ENCODE measurements around the gene GAGE10. TPM values are rescaled to one million over a fixed set of nuclear protein-coding genes. Genes with fewer than 3 reads are reported as not detected.

The GAGE10 gene
- total RNA-seq, 2 donors from 2014 or later = not detected

- H3K4me1 ChIP-seq (ENCODE audit: control insufficient read depth, insufficient read depth, low read length) = no peaks in the 10 kb centered on the region
- TF ChIP-seq CTCF (conservative IDR thresholded peaks at IDR 0.05) = no peak
- H3K36me3 ChIP-seq (ENCODE audit: control insufficient read depth, insufficient read depth, low read length) = no peaks in the 10 kb centered on the region
- peaks cover 2% of the 10 kb centered on the region for H3K4me1 Mint-ChIP-seq
- H3K27ac Mint-ChIP-seq = peak overlapping the region; percentile 57
- H3K27me3 Mint-ChIP-seq (ENCODE audit: insufficient read depth) = no peaks in the 10 kb centered on the region
- WGBS, 2 experiments (ENCODE audit: insufficient coverage in 1 of 2, insufficient read length in 1 of 2) = 90% methylated on average over 15 of the region's 15 CpGs; no CpG with 5 or more reads in 1 of the 2 experiments
- no peaks in the 10 kb centered on the region for H3K9me3 ChIP-seq (ENCODE audit: control insufficient read depth, low read length)
- DNase-seq = no peak
- no peak overlapping the region for H3K27ac ChIP-seq (ENCODE audit: low read depth, low read length)
- H3K4me3 Mint-ChIP-seq = peak overlapping the region; percentile 12
- no peak overlapping the region for H3K9ac ChIP-seq (ENCODE audit: extremely low read depth, low read length, poor library complexity, severe bottlenecking)
- no peaks in the 10 kb centered on the region for H3K36me3 Mint-ChIP-seq (ENCODE audit: low read depth)
- peaks cover 50% of the 10 kb centered on the region for H3K9me3 Mint-ChIP-seq
- no peak overlapping the region for H3K4me3 ChIP-seq (ENCODE audit: low read length)
- no peaks in the 10 kb centered on the region for H3K27me3 ChIP-seq (ENCODE audit: control insufficient read depth, insufficient read depth, low read length, poor library complexity, severe bottlenecking)
Observed at GRCh38 chrX:49308604-49309269, 5.3 kb downstream of the GAGE10 start.

GRCh38 chrX:49309401-49309981 is 6.0 kb downstream of the GAGE10 start:
- Mint-ChIP-seq H3K4me3 (peak overlapping the region; percentile 12), H3K36me3 (ENCODE audit: low read depth) (no peaks in the 10 kb centered on the region), H3K27me3 (ENCODE audit: insufficient read depth) (no peaks in the 10 kb centered on the region), H3K9me3 (peaks cover 45% of the 10 kb centered on the region), H3K27ac (peak overlapping the region; percentile 59), H3K4me1 (peaks cover 2% of the 10 kb centered on the region)
- TF ChIP-seq CTCF (conservative IDR thresholded peaks at IDR 0.05) = no peak
- peak; percentile 63 for DNase-seq
- no peak overlapping the region for H3K4me3 ChIP-seq (ENCODE audit: low read length)
- no peaks in the 10 kb centered on the region for H3K9me3 ChIP-seq (ENCODE audit: control insufficient read depth, low read length)
- H3K27me3 ChIP-seq (ENCODE audit: control insufficient read depth, insufficient read depth, low read length, poor library complexity, severe bottlenecking) = no peaks in the 10 kb centered on the region
- no peaks in the 10 kb centered on the region for H3K36me3 ChIP-seq (ENCODE audit: control insufficient read depth, insufficient read depth, low read length)
- H3K9ac ChIP-seq (ENCODE audit: extremely low read depth, low read length, poor library complexity, severe bottlenecking) = no peak overlapping the region
- 25% methylated on average over 8 of the region's 8 CpGs; no CpG with 5 or more reads in 1 of the 2 experiments for WGBS, 2 experiments (ENCODE audit: insufficient coverage in 1 of 2, insufficient read length in 1 of 2)
- H3K27ac ChIP-seq (ENCODE audit: low read depth, low read length) = no peak overlapping the region
- H3K4me1 ChIP-seq (ENCODE audit: control insufficient read depth, insufficient read depth, low read length) = no peaks in the 10 kb centered on the region

GRCh38 chrX:49310371-49310770 is 6.9 kb downstream of the GAGE10 start:
- Histone ChIP-seq H3K9ac (ENCODE audit: extremely low read depth, low read length, poor library complexity, severe bottlenecking) (no peak overlapping the region), H3K4me3 (ENCODE audit: low read length) (no peak overlapping the region), H3K4me1 (ENCODE audit: control insufficient read depth, insufficient read depth, low read length) (no peaks in the 10 kb centered on the region), H3K9me3 (ENCODE audit: control insufficient read depth, low read length) (no peaks in the 10 kb centered on the region), H3K27ac (ENCODE audit: low read depth, low read length) (no peak overlapping the region), H3K27me3 (ENCODE audit: control insufficient read depth, insufficient read depth, low read length, poor library complexity, severe bottlenecking) (no peaks in the 10 kb centered on the region), H3K36me3 (ENCODE audit: control insufficient read depth, insufficient read depth, low read length) (no peaks in the 10 kb centered on the region)
- H3K27me3 Mint-ChIP-seq (ENCODE audit: insufficient read depth) = no peaks in the 10 kb centered on the region
- WGBS, 2 experiments (ENCODE audit: insufficient coverage in 1 of 2, insufficient read length in 1 of 2) = 32 to 38% methylated on average over 5 to 15 of the region's 18 CpGs
- DNase-seq = peak; percentile 68
- peaks cover 52% of the 10 kb centered on the region for H3K9me3 Mint-ChIP-seq
- H3K4me1 Mint-ChIP-seq = peaks cover 2% of the 10 kb centered on the region
- no peaks in the 10 kb centered on the region for H3K36me3 Mint-ChIP-seq (ENCODE audit: low read depth)
- H3K27ac Mint-ChIP-seq = no peak overlapping the region
- TF ChIP-seq CTCF (conservative IDR thresholded peaks at IDR 0.05) = no peak
- H3K4me3 Mint-ChIP-seq = peak overlapping the region; percentile 12

All from endodermal cell (in vitro differentiated cells).